CD14-positive monocyte (primary cell): ENCODE data around the gene XPO4. TPM values are rescaled to one million over a fixed set of nuclear protein-coding genes. Genes with fewer than 3 reads are reported as not detected.
"Not testable (repeated sequence)": the region's sequence is repeated elsewhere in the genome, so short reads cannot be mapped to it uniquely, and the experiment has no call there.

Experiments used
- DNase-seq, 3 donors: peaks; one replicate each; pipeline ENCODE4 v3.0.0-alpha.2; 2011 to 2022
- H2AFZ ChIP-seq: 2 replicates; pipeline ENCODE4 v1.6.0; 2012; ENCODE audit warnings: mild to moderate bottlenecking, low read depth, low read length, inconsistent platforms; ENCODE audit not compliant: insufficient read depth, poor library complexity, severe bottlenecking
- H3K27ac ChIP-seq, 2 donors: 1 replicate in 1 of 2; 2 replicates in 1 of 2; pipeline ENCODE4 v1.5.1; 2012 to 2013; ENCODE audit warnings: low read length in 2 of 2, control low read depth in 1 of 2, inconsistent platforms in 1 of 2, low read depth in 1 of 2, mild to moderate bottlenecking in 1 of 2
- H3K27me3 ChIP-seq, 2 donors: one replicate each; pipeline versions ENCODE4 v1.6.0 to v1.6.1; 2011 to 2013; ENCODE audit warnings: low read length in 2 of 2; ENCODE audit not compliant: control insufficient read depth in 2 of 2, insufficient read depth in 2 of 2
- H3K36me3 ChIP-seq, 2 donors: replicated peaks in 1 of 2; 1 replicate in 1 of 2; 2 replicates in 1 of 2; pipeline versions ENCODE4 v1.5.1 to v1.6.1; 2012 to 2013; ENCODE audit warnings: low read length in 2 of 2, control low read depth in 1 of 2, inconsistent platforms in 1 of 2, mild to moderate bottlenecking in 1 of 2; ENCODE audit not compliant: insufficient read depth in 2 of 2, control insufficient read depth in 1 of 2
- H3K4me1 ChIP-seq, 2 donors: 1 replicate in 1 of 2; 2 replicates in 1 of 2; pipeline versions ENCODE4 v1.5.1 to v1.6.1; 2012 to 2013; ENCODE audit warnings: low read length in 2 of 2, control low read depth in 1 of 2, inconsistent platforms in 1 of 2, mild to moderate bottlenecking in 1 of 2, moderate library complexity in 1 of 2; ENCODE audit not compliant: insufficient read depth in 2 of 2, control insufficient read depth in 1 of 2
- H3K4me2 ChIP-seq: replicated peaks from 2 replicates; pipeline ENCODE3; 2012; ENCODE audit warnings: low read length, moderate library complexity, mild to moderate bottlenecking; ENCODE audit not compliant: poor library complexity, severe bottlenecking; ENCODE audit errors: extremely low read depth
- H3K4me3 ChIP-seq, 3 experiments: fragments of 200-600 bp in 1 of 3; sonication (generic) in 1 of 3; replicated peaks in 1 of 3; 1 replicate in 2 of 3; 2 replicates in 1 of 3; pipeline ENCODE4 v1.5.1; 2011 to 2013; ENCODE audit warnings: low read length in 3 of 3, mild to moderate bottlenecking in 3 of 3, control low read depth in 2 of 3, low read depth in 2 of 3, inconsistent platforms in 1 of 3, moderate library complexity in 1 of 3
- H3K79me2 ChIP-seq: 2 replicates; pipeline ENCODE4 v1.6.0; 2012; ENCODE audit warnings: mild to moderate bottlenecking, control low read depth, inconsistent platforms, low read length, moderate library complexity; ENCODE audit not compliant: insufficient read depth
- H3K9ac ChIP-seq: 2 replicates; pipeline ENCODE4 v1.6.0; 2017; ENCODE audit warnings: low read length, mild to moderate bottlenecking; ENCODE audit not compliant: insufficient read depth, poor library complexity, severe bottlenecking
- H3K9me3 ChIP-seq, 2 donors: replicated peaks in 1 of 2; 1 replicate in 1 of 2; 2 replicates in 1 of 2; pipeline versions ENCODE4 v1.5.1 to v1.6.1; 2012 to 2013; ENCODE audit warnings: low read length in 2 of 2, control low read depth in 1 of 2; ENCODE audit not compliant: control insufficient read depth in 1 of 2, insufficient read depth in 1 of 2
- H4K20me1 ChIP-seq: 2 replicates; pipeline ENCODE4 v1.6.0; 2012; ENCODE audit warnings: mild to moderate bottlenecking, low read length, control low read depth, moderate library complexity; ENCODE audit not compliant: insufficient read depth
- H3K27ac Mint-ChIP-seq, 7 donors: one replicate each; pipeline ENCODE4 v1.8.0; 2020; ENCODE audit warnings: mild to moderate bottlenecking in 7 of 7, mixed read lengths in 7 of 7, moderate library complexity in 6 of 7, inconsistent platforms in 2 of 7
- H3K27me3 Mint-ChIP-seq, 3 donors: one replicate each; pipeline ENCODE4 v1.8.0; 2021 to 2022; ENCODE audit warnings: low read depth in 3 of 3, mild to moderate bottlenecking in 3 of 3, mixed read lengths in 3 of 3, moderate library complexity in 3 of 3, inconsistent platforms in 1 of 3
- H3K36me3 Mint-ChIP-seq, 2 donors: one replicate each; pipeline ENCODE4 v1.8.0; 2020; ENCODE audit warnings: mixed read lengths in 2 of 2, inconsistent platforms in 1 of 2, mild to moderate bottlenecking in 1 of 2
- H3K4me1 Mint-ChIP-seq: one replicate; pipeline ENCODE4 v1.8.0; 2020; ENCODE audit warnings: mild to moderate bottlenecking, mixed read lengths
- H3K4me3 Mint-ChIP-seq, 2 donors: one replicate each; pipeline ENCODE4 v1.8.0; 2020; ENCODE audit warnings: mild to moderate bottlenecking in 2 of 2, mixed read lengths in 2 of 2, moderate library complexity in 1 of 2
- H3K9me3 Mint-ChIP-seq, 7 donors: one replicate each; pipeline ENCODE4 v1.8.0; 2020 to 2022; ENCODE audit warnings: mixed read lengths in 7 of 7, mild to moderate bottlenecking in 6 of 7, moderate library complexity in 6 of 7, inconsistent platforms in 2 of 7
- CTCF ChIP-seq: fragments of 200-600 bp; IDR thresholded peaks from one replicate; pipeline ENCODE4 v1.8.0; 2022; ENCODE audit warnings: antibody characterized with exemption, mild to moderate bottlenecking
- WGBS: methylation state at CpG from one replicate; pipeline ENCODE4 v1.1.5; 2013; ENCODE audit warnings: missing lambda C conversion rate; ENCODE audit not compliant: insufficient coverage; 5-methylcytosine and 5-hydroxymethylcytosine counted together
- intact Hi-C, 2 donors: fragments of 100-400 bp; cut with micrococcal nuclease; formaldehyde crosslinking; loops; one replicate each; pipeline versions ENCODE4 v1.15.0 to v1.15.1; 2023
- polyA plus RNA-seq, 3 donors: library from polyadenylated mRNA; depleted of rRNA in 1 of 3; unstranded in 2 of 3; stranded (reverse) in 1 of 3; fragments of 300-500 nt in 2 of 3; fragments of >200 nt in 1 of 3; fragmentation: Illumina TruSeq in 2 of 3; gene quantifications; 1 replicate in 2 of 3; 2 replicates in 1 of 3; pipeline ENCODE4 v1.2.3, GENCODE V29; 2012 to 2021

Gene XPO4
- polyA plus RNA-seq, 3 donors = 2.9 to 4.4 (median 4.0) TPM

- no peak overlapping the region for H3K4me2 ChIP-seq
- no peak overlapping the region for H3K9ac ChIP-seq
- DNase-seq = no peak
- no peaks in the 10 kb centered on the region for H3K9me3 ChIP-seq
- H3K4me1 ChIP-seq = no peaks in the 10 kb centered on the region
- H2AFZ ChIP-seq = no peak overlapping the region
- intact Hi-C loops = loop anchor here (5.0 to 10.0 kb wide), 4 partner anchors 207 to 727 kb away; partner anchors contain the start of gene GJB2 (in 1 of the 2)
- no peaks in the 10 kb centered on the region for H3K27me3 ChIP-seq
- WGBS = 91% methylated on average over 4 of the region's 4 CpGs
- H3K36me3 ChIP-seq = no peaks in the 10 kb centered on the region
- no peak overlapping the region for H3K27ac ChIP-seq
- TF ChIP-seq CTCF = no peak
- Mint-ChIP-seq H3K4me1 (no peaks in the 10 kb centered on the region), H3K27me3 (peaks cover 0 to 8% (median 1%) of the 10 kb centered on the region in 3 donors), H3K9me3 (no peaks in the 10 kb centered on the region), H3K4me3 (no peak overlapping the region), H3K27ac (no peak overlapping the region), H3K36me3 (no peaks in the 10 kb centered on the region)
- H3K79me2 ChIP-seq = no peaks in the 10 kb centered on the region
- H3K4me3 ChIP-seq = no peak overlapping the region
- H4K20me1 ChIP-seq = no peaks in the 10 kb centered on the region
Measured at GRCh38 chr13:20921572-20921971, 19.0 kb upstream of the XPO4 start.

- H3K27ac ChIP-seq, H3K9me3 ChIP-seq, H3K9ac ChIP-seq, H3K4me3 Mint-ChIP-seq, H3K27me3 Mint-ChIP-seq, H3K4me1 ChIP-seq, H3K36me3 ChIP-seq, H3K9me3 Mint-ChIP-seq, H4K20me1 ChIP-seq, H2AFZ ChIP-seq, H3K4me2 ChIP-seq, H3K4me1 Mint-ChIP-seq, DNase-seq, H3K79me2 ChIP-seq, H3K27ac Mint-ChIP-seq, H3K36me3 Mint-ChIP-seq, intact Hi-C loops, H3K27me3 ChIP-seq, H3K4me3 ChIP-seq: not testable (repeated sequence)
- WGBS = no CpG with 5 or more reads among the region's 6 CpGs
Measured at GRCh38 chr13:20915676-20916075, 13.1 kb upstream of the XPO4 start.
